GM12875 (cell line): ENCODE results near the gene METTL16.

Experiments
- H3K4me3 ChIP-seq: one replicate; pipeline ENCODE4 v1.5.1; 2011; ENCODE audit warnings: low read depth, low read length, control low read depth
- CTCF ChIP-seq: IDR thresholded peaks from 2 replicates; pipeline ENCODE4 v1.5.1; 2011; ENCODE audit warnings: low read depth, mild to moderate bottlenecking, control low read depth, inconsistent platforms, low read length, moderate library complexity, borderline replicate concordance; ENCODE audit not compliant: insufficient read depth

Gene METTL16

GRCh38 chr17:2427215-2427614 lies 84.5 kb downstream of the METTL16 start:
- H3K4me3 ChIP-seq = no peak overlapping the region
- TF ChIP-seq CTCF = no peak

- no peak for TF ChIP-seq CTCF
- no peak overlapping the region for H3K4me3 ChIP-seq
Measured at GRCh38 chr17:2423271-2423670, 88.4 kb downstream of the METTL16 start.

- TF ChIP-seq CTCF = no peak
- H3K4me3 ChIP-seq = no peak overlapping the region
Measured at GRCh38 chr17:2421315-2422147, 90.2 kb downstream of the METTL16 start.

DNA sequence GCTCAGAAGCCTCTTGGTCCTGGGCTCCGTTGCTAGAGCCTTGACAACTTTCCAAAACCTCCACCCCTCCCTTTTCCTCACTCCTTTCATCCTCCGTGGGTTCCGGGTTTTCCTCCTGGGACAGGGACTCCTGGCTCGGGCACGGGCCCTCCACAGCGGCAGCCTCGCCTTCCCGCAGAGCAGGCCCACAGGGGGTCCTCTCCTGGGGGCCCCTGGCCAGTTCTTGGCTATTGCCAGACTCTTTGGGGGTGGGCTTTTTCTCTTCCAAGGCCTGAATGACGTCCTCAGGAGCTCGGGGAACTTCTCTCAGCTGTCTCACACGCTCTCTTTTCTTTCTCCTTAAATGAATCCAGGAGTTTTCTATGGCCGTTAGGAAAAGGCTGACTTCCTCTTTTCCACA lies 91.5 kb downstream of the METTL16 start:
- no peak overlapping the region for H3K4me3 ChIP-seq
- TF ChIP-seq CTCF = no peak

- no peak for TF ChIP-seq CTCF
- no peak overlapping the region for H3K4me3 ChIP-seq
Measured at GRCh38 chr17:2419486-2419885, 92.2 kb downstream of the METTL16 start.

DNA sequence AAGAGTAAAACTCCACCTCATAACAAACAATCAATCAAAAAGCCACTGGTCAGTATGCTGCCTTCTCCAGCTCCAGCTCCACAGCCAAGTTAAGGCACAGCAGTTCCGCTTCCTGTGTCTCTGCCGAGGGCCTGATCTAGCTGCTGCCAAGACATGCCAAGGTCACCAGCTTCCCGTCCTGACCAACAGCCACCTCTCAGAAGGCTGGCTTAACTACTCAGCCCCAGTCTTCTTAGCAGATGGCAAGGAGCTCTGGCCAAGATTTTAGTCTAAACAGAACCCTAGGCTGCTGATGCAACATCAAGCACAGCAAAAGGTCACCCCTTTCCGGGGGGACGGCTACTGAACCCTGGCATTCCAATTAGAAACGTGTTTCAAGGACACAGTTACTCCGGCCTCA lies 93.1 kb downstream of the METTL16 start:
- no peak overlapping the region for H3K4me3 ChIP-seq
- no peak for TF ChIP-seq CTCF

DNA sequence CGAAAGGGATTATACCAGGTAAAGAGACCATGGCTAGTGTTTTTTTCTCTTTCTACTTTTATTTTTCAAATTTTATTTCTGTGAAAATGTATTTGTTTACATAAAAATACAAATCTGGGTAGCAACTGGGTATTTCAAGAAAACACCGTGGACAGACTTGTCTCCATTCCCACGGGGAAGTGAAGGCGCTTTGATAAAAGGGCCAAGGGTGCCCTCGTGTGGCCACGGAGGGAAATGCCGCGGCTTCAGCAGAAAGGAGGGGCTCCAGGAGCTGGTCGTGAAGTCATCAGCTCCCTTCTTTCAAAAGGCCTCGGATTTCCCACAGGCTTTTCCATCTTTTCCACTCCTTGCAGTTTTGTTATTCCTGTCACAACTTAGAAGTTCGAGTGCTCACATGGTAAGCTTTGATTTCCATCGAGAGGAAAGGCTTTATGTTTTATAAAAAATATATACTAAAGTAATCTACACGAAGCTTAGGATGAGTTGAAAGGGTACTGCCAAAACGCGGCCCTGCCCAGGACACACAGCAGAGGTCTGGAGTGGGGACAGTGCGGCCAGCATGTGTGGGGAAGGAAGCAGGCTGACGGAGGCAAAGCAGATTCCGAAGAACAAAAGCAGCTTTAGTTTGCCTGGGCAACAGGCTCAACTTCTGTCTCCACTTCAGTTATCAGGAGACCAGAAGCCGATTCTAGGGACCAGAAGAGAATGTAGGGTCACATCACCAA lies 95.5 kb downstream of the METTL16 start:
- TF ChIP-seq CTCF = peak; percentile 90
- no peak overlapping the region for H3K4me3 ChIP-seq
